ENCODE measurements around the gene IGFL1. TPM values are rescaled to one million over a fixed set of nuclear protein-coding genes. Genes with fewer than 3 reads are reported as not detected.
"Not testable (repeated sequence)": the region's sequence is repeated elsewhere in the genome, so short reads cannot be mapped to it uniquely, and the experiment has no call there.

The IGFL1 gene
- total RNA-seq, 2 experiments from 2014 or later, result not detected

DNA sequence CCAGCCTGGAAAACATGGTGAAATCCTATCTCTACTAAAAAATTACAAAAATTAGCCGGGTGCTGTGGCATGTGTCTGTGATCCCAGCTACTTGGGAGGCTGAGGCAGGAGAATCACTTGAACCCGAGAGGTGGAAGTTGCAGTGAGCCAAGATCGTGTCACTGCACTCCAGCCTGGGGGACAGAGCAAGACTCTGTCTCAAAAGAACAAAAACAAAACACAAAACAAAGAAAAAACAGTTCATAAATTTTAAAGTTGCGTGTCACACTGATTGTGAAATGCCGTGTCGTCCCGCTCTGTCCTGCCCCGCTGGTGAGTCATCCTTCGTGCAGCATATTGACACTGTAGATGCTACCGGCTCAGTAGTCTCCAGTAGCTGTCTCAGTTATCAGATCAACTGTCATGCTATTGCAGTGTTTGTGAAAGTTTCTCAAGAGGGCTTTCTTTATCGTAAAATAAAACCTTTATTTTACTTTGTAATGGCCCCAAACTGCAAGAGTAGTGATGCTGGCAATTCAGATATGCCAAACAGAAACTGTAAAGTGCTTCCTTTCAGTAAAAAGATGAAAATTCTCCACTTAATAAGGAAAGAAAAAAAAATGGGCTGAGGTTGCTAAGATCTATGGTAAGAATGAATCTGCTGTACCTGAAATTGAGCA is 36.4 kb upstream of the IGFL1 start:
- CTCF ChIA-PET, result interaction anchor here (0.7 kb wide), 1 partner anchor 125 kb away, joined by 3 read pairs; no protein-coding TSS in a partner anchor
- no peak overlapping the region for H3K27ac Mint-ChIP-seq
- peaks cover 51% of the 10 kb centered on the region for H3K27me3 Mint-ChIP-seq (ENCODE audit: low read depth)
- no peaks in the 10 kb centered on the region for H3K36me3 Mint-ChIP-seq (ENCODE audit: low read depth)
- intact Hi-C loops (cut with micrococcal nuclease), result no loop called here
- DNase-seq, result no peak
- no peak overlapping the region for H3K4me3 Mint-ChIP-seq
- H3K4me1 Mint-ChIP-seq (ENCODE audit: low read depth), result no peaks in the 10 kb centered on the region
- H3K9me3 Mint-ChIP-seq, result no peaks in the 10 kb centered on the region

DNA sequence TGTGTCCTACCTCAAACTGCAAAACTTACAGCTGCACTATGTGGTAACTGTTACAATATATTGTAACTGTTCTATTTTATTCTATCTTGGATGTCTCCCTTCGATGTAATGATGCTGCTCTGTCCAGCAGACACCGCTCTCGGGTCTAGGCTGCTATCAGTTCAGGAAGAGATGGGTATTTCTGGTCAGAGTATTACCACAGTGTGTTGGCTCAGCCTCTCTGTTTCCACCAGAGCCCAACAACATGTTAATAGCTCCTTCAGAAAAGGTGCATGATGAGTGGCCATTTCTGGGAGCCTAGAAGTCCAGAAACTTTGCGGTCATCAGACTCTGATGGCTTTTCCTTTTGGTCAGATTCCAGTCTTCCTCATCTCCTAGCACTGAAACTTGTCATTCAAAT is 35.9 kb upstream of the IGFL1 start:
- no peak for DNase-seq
- intact Hi-C loops (cut with micrococcal nuclease), result no loop called here
- Mint-ChIP-seq H3K27ac (no peak overlapping the region), H3K27me3 (ENCODE audit: low read depth) (peaks cover 45% of the 10 kb centered on the region), H3K4me1 (ENCODE audit: low read depth) (no peaks in the 10 kb centered on the region), H3K9me3 (no peaks in the 10 kb centered on the region), H3K4me3 (no peak overlapping the region), H3K36me3 (ENCODE audit: low read depth) (no peaks in the 10 kb centered on the region)
- CTCF ChIA-PET, result interaction anchor here (0.7 kb wide), 1 partner anchor 125 kb away, joined by 3 read pairs; no protein-coding TSS in a partner anchor

DNA sequence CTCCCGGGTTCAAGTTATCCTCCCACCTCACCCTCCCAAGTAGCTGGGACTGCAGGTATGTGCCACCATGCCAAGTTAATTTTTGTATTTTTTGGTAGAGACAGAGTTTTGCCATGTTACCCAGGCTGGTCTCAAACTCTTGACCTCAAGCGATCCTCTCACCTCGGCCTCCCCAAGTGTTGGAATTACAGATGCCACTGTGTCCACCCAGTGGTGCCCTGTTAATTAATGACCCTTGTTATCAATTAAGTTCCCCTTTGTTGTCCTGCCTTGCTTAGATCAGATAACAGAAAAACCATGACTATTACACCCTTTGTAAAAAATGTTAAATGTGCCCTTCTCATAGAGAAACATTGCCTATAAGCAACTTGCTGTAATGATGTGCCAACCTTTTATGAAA is 34.4 kb upstream of the IGFL1 start:
- no peaks in the 10 kb centered on the region for H3K4me1 Mint-ChIP-seq (ENCODE audit: low read depth)
- no peak for DNase-seq
- H3K27ac Mint-ChIP-seq, result no peak overlapping the region
- intact Hi-C loops (cut with micrococcal nuclease), result no loop called here
- CTCF ChIA-PET, result interaction anchor here (0.6 kb wide), 1 partner anchor 115 kb away, joined by 3 read pairs; no protein-coding TSS in a partner anchor
- no peaks in the 10 kb centered on the region for H3K36me3 Mint-ChIP-seq (ENCODE audit: low read depth)
- no peaks in the 10 kb centered on the region for H3K9me3 Mint-ChIP-seq
- H3K27me3 Mint-ChIP-seq (ENCODE audit: low read depth), result peaks cover 36% of the 10 kb centered on the region
- H3K4me3 Mint-ChIP-seq, result no peak overlapping the region

DNA sequence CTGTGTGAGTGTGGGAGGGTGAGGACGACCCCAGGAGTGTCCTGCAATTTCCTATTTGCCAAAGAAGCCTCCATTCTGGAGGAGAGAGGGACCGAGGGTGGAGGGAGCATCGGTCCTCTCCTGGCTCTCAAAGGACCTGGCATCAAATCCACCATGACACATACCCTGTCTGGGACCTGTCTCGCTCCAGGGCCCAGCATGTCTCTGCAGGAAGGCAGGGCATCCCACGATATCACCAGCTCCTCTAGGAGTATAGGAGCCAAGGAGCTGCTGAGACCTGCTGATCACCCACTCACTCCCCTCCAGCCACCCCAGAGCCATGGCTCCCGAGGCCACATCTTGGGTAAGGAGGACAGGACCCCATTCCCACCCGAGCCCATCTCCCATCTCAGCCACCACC is 33.6 kb upstream of the IGFL1 start:
- H3K9me3 Mint-ChIP-seq; H3K4me1 Mint-ChIP-seq (ENCODE audit: low read depth); H3K36me3 Mint-ChIP-seq (ENCODE audit: low read depth); H3K4me3 Mint-ChIP-seq; H3K27ac Mint-ChIP-seq; CTCF ChIA-PET; DNase-seq; intact Hi-C loops (cut with micrococcal nuclease): not testable (repeated sequence)
- peaks cover 31% of the 10 kb centered on the region for H3K27me3 Mint-ChIP-seq (ENCODE audit: low read depth)

DNA sequence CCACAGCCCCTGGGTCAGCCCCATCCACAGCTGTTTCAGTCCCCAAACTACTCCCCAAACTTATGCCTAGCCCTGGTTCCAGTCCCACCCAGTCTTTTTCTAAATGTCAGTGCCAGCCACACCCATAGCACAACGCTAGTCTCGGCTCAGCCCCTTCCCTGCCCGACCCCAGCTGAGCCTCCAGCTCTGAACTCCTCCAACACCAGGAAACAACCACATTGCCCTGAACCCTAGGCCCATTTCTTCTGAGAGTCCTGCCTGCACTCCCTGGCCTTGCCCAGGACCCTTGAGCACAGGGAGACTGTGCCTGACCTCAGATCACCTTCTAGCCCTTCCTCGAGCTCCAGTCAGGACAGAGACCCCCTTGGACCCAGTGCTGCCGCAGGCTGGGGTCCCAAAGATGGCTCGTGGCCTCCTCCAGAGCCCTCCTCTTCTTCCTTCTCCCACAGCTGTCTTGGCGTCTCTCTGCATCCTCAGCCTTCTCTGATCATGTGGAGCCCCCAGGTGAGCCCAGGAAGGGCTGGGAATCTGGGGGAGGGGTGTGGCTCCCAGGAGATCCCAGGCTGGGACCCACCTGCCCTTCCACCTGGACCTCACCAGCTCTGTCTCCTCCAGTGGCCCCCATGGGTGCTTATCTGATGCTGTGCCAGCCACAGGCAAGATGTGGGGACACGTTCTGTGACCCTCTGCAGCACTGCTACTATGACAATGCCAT is 33.0 kb upstream of the IGFL1 start:
- CTCF ChIA-PET, result no interaction called here
- Mint-ChIP-seq H3K36me3 (ENCODE audit: low read depth) (no peaks in the 10 kb centered on the region), H3K4me3 (no peak overlapping the region), H3K27me3 (ENCODE audit: low read depth) (peaks cover 28% of the 10 kb centered on the region), H3K4me1 (ENCODE audit: low read depth) (no peaks in the 10 kb centered on the region), H3K27ac (no peak overlapping the region), H3K9me3 (no peaks in the 10 kb centered on the region)
- DNase-seq, result no peak
- intact Hi-C loops (cut with micrococcal nuclease), result no loop called here

DNA sequence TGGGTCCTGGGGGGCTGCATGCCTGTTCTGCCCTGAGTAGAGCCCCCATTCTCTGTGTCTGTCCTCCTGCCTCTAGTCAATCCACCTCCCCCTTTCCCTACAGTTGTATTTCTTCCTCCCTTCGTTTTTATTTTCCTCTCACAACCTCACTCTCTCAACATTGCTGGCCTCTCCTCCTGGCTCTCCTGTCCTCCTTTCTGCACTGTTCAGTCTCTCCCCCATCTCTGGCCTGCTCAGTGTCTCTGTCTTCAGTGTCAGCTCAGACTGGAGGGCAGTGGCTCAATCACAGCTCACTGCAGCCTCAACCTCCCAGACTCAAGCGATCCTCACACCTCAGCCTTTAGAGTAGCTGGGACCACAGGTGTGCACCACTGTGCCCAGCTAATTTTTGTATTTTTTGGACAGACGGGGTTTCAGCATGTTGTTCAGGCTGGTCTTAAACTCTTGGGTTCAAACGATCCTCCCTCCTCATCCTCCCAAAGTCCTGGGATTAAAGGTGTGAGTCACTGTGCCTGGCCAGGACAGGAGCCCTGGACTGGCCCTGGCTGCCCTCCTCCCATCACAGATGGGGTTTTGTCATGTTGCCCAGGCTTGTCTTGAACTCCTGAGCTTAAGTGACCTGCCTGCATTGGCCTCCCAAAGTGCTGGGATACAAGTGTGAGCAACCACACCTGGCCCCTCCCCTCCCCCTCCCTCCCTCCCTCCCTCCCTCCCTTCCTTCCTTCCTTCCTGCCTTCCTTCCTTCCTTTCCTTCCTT is 32.0 kb upstream of the IGFL1 start:
- Mint-ChIP-seq H3K9me3 (no peaks in the 10 kb centered on the region), H3K36me3 (ENCODE audit: low read depth) (no peaks in the 10 kb centered on the region), H3K27me3 (ENCODE audit: low read depth) (peaks cover 31% of the 10 kb centered on the region), H3K4me1 (ENCODE audit: low read depth) (no peaks in the 10 kb centered on the region), H3K4me3 (no peak overlapping the region), H3K27ac (no peak overlapping the region)
- CTCF ChIA-PET, result interaction anchor here (0.7 kb wide), 1 partner anchor 41 kb away, joined by 3 read pairs; no protein-coding TSS in a partner anchor
- DNase-seq, result no peak
- intact Hi-C loops (cut with micrococcal nuclease), result no loop called here

DNA sequence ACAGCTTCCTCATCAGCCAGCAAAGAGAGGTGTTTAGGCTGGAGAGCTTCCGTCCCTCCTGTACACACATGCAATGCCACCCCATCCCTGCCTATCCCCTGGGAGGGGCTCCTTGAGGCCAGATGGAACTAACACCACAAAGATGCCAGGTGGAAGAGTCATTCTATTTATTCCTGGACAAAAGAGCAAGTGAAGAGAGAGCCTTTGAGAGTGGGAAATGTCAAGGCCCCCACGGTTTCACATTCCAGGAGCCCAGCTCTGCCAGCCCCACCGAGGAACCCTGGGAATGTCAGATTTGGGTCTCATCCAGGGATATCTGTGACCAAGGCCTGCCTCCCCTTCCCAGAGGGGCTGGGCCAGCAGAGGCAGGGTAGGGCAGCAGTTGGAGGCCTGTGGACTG is 30.8 kb upstream of the IGFL1 start:
- no peaks in the 10 kb centered on the region for H3K36me3 Mint-ChIP-seq (ENCODE audit: low read depth)
- no peaks in the 10 kb centered on the region for H3K9me3 Mint-ChIP-seq
- intact Hi-C loops (cut with micrococcal nuclease), result no loop called here
- peaks cover 25% of the 10 kb centered on the region for H3K27me3 Mint-ChIP-seq (ENCODE audit: low read depth)
- CTCF ChIA-PET, result no interaction called here
- DNase-seq, result no peak
- H3K4me1 Mint-ChIP-seq (ENCODE audit: low read depth), result no peaks in the 10 kb centered on the region
- H3K4me3 Mint-ChIP-seq, result no peak overlapping the region
- H3K27ac Mint-ChIP-seq, result no peak overlapping the region

DNA sequence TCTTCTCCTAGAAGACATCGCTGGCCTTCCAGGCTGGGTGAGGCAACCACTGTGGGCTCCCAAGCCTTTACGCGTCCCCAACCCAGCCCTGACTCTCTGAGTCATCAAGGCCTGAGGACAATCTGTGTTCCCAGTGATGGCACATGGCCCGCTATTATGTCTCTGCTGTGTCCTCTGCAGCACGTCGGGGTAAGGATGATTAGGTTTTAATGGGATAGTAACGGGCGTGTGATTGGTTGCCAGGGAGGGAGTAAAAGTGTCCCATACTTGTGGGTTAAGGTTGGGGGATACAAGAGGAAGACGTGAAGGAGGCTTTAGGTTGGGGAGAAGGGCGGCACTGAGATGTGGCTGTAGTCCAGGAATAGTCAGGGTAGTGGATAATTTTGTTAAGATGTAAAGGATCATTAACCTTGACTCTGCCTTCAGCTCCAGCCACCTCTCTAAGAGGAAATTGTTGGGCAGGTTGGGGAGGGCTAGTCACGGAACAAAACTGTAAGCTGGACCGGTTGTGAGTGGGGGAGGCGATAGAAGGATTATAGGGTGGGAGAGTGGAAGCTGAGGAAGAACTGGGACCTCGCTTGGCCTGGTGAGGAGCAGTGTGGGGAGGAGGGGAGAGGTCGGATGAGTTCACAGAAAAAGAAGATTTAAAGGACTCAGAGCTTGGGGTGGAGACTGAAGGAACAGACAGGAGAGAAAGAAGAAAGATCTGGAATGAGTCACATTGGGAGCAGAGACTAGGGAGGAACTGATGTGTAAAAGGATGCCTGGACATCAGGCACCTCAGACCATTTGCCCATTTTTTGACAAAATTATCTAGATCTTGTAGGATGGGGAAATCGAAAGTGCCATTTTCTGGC is 27.9 kb upstream of the IGFL1 start:
- Mint-ChIP-seq H3K36me3 (ENCODE audit: low read depth) (no peaks in the 10 kb centered on the region), H3K4me3 (no peak overlapping the region), H3K27me3 (ENCODE audit: low read depth) (peaks cover 13% of the 10 kb centered on the region), H3K4me1 (ENCODE audit: low read depth) (no peaks in the 10 kb centered on the region), H3K27ac (no peak overlapping the region), H3K9me3 (no peaks in the 10 kb centered on the region)
- CTCF ChIA-PET, result no interaction called here
- DNase-seq, result no peak
- intact Hi-C loops (cut with micrococcal nuclease), result no loop called here

DNA sequence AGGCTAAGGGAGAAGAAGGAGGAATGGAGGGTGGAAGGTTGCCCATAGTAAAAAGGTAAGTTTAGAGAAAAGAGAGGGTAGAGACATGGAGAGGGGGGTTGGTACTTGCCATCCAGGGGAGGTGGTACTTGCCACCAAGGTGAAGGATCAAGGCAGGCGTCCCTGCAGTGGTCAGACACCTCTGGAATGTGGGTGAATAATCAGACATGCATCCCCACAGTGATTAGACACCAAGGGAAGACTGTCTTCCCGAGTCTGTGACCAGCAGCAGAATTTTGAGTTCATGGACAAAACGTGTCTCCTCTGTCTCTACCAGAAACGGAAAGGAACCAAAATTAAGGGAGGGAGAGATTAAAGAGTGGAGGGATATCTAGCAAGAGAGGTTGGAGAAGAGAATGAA is 27.1 kb upstream of the IGFL1 start:
- CTCF ChIA-PET, result no interaction called here
- no peak overlapping the region for H3K27ac Mint-ChIP-seq
- intact Hi-C loops (cut with micrococcal nuclease), result no loop called here

DNA sequence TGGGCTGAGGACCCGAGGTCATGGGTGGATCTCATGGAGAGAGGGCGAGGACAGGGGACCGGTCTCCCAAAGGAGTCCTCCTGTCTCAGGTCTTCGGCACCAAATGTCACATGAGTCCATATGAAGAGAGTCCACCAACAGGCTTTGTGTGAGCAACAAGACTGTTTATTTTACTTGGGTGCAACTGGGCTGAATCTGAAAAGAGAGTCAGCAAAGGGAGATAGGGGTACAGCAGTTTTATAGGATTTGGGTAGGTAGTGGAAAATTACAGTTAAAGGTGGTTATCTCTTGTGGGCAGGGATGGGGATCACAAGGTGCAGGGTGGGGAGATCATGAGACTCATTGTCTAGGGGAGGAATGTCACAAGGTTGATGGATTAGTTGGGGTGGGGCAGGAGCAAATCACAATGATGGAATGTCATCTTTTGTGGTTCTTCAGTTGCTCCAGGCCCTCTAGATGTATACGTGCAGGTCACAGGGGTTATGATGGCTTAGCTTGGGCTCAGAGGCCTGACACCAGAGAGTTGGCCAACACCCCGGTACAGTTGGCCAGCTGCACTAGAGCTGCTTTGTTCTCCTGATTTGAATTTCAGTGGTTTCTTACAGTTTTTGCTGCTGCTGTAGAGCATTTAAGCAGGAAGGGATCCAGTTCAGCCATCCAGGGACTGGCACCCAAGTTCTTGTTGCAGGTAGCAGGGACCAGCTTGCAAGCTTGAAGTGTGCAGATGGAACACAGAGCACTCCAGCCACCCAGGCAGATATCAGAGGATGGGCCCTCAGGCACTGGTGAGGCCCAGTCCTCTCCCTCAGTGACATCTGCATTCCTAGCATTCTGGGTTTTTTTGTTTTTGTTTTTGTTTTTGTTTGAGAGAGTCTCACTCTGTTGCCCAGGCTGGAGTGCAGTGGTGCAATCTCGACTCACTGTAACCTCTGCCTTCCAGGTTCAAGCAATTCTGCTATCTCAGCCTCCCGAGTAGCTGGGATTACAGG is 26.4 kb upstream of the IGFL1 start:
- intact Hi-C loops (cut with micrococcal nuclease), result no loop called here
- no peak overlapping the region for H3K4me3 Mint-ChIP-seq
- no peak for DNase-seq
- no peak overlapping the region for H3K27ac Mint-ChIP-seq
- H3K4me1 Mint-ChIP-seq (ENCODE audit: low read depth), result no peaks in the 10 kb centered on the region
- no peaks in the 10 kb centered on the region for H3K36me3 Mint-ChIP-seq (ENCODE audit: low read depth)
- CTCF ChIA-PET, result no interaction called here
- peaks cover 9% of the 10 kb centered on the region for H3K27me3 Mint-ChIP-seq (ENCODE audit: low read depth)
- H3K9me3 Mint-ChIP-seq, result no peaks in the 10 kb centered on the region

More for the DNA sequence above, 27.1 kb upstream of the IGFL1 start:
- Mint-ChIP-seq H3K4me3 (no peak overlapping the region), H3K27me3 (ENCODE audit: low read depth) (peaks cover 10% of the 10 kb centered on the region), H3K4me1 (ENCODE audit: low read depth) (no peaks in the 10 kb centered on the region), H3K36me3 (ENCODE audit: low read depth) (no peaks in the 10 kb centered on the region), H3K9me3 (no peaks in the 10 kb centered on the region)
- DNase-seq, result no peak

DNA sequence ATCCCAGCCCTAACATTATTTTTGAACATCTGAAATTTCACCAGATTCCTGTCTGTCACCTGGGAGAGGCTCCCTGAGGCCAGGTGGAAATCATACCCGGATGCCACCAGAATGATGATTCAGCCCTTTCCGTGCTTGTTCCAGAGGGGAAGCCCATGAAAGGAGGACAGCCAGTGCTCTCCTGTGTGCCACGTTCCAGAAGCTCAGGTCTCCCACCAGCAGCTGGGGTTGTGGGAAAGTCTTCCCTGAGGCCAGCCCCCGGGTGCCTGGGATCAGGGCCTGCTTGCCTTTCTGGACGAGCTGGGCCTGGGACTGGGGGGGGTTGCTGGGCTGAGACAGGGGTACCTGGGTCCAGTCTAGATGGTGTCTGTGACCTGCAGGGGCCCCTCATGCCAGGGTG is 25.5 kb upstream of the IGFL1 start:
- Mint-ChIP-seq H3K27me3 (ENCODE audit: low read depth) (peaks cover 9% of the 10 kb centered on the region), H3K36me3 (ENCODE audit: low read depth) (no peaks in the 10 kb centered on the region), H3K9me3 (no peaks in the 10 kb centered on the region), H3K4me1 (ENCODE audit: low read depth) (peaks cover 2% of the 10 kb centered on the region), H3K27ac (no peak overlapping the region), H3K4me3 (no peak overlapping the region)
- CTCF ChIA-PET, result no interaction called here
- intact Hi-C loops (cut with micrococcal nuclease), result no loop called here
- no peak for DNase-seq
